ENCODE results near the gene CTNNA3.

DNA sequence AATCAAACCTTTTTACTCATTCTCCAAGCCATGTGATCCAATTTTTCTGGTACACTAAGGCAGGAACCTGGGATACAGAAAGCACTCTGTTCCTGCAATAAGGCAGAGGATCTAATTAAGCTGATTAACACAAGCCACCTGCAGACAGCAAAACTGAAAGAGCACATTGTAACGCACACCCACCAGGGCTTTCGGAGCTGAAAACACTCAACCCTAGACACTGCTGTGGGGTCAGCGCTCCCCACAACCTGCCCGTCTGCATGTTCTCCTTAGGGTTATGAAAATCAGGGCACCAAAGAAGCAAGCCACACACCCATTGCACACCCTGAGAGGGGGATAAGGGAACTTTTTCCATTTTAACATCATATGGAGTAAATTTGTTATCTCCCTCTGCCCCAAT is 1792.4 kb downstream of the CTNNA3 start:
- TF ChIP-seq, protein P1, sequence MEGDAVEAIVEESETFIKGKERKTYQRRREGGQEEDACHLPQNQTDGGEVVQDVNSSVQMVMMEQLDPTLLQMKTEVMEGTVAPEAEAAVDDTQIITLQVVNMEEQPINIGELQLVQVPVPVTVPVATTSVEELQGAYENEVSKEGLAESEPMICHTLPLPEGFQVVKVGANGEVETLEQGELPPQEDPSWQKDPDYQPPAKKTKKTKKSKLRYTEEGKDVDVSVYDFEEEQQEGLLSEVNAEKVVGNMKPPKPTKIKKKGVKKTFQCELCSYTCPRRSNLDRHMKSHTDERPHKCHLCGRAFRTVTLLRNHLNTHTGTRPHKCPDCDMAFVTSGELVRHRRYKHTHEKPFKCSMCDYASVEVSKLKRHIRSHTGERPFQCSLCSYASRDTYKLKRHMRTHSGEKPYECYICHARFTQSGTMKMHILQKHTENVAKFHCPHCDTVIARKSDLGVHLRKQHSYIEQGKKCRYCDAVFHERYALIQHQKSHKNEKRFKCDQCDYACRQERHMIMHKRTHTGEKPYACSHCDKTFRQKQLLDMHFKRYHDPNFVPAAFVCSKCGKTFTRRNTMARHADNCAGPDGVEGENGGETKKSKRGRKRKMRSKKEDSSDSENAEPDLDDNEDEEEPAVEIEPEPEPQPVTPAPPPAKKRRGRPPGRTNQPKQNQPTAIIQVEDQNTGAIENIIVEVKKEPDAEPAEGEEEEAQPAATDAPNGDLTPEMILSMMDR (IDR thresholded peaks at IDR 0.05), result no peak
- TF ChIP-seq POLR2A (IDR thresholded peaks at IDR 0.05), result no peak

Measured in right lobe of liver (tissue), 4 donors.